Brain pericyte (primary cell): ENCODE measurements around the gene PCYT2.
"Not testable (repeated sequence)": the region's sequence is repeated elsewhere in the genome, so short reads cannot be mapped to it uniquely, and the experiment has no call there.

Experiments
- DNase-seq: peaks from one replicate; pipeline ENCODE4 v3.0.0-alpha.2; 2012; ENCODE audit warnings: low read depth, low spot score

PCYT2 gene

DNA sequence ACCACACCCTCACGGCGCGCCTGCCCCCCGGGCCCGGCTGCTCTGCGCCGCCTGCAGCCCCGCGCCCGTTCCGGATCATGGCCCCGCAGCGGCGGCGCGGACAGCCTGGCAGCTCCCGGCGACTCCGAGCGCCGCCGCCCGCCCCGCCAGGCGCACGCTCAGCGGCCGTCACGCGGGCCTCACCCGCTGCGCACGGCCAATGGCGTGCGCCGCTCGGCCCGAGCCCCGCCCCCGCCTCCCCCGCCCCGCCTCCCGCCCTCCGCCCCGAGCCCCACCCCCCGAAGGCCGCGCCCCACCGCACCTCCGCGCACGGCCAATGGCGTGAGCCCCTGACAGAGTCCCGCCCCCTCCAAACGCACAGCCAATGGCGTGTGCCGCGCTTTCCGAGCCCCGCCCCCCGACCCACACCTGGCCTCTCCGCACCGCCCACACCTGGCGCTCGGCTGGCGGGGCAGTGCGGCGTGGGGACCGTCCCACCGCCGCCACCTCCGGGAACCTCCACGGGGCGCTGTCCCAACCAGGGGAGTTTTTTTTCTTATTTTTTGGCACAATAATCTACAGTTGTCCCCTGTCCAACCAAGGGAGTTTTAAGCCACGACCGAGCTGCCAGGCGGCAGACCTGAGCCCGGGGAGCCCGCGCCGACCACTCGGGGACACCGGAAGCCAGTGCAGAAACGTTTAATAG, at the start of gene PCYT2:
TSS of gene PCYT2 (minus strand) at position 123 of the 685 bp plus-strand sequence. CDS start at position 79, 44 bp downstream.
- DNase-seq, result no peak

DNA sequence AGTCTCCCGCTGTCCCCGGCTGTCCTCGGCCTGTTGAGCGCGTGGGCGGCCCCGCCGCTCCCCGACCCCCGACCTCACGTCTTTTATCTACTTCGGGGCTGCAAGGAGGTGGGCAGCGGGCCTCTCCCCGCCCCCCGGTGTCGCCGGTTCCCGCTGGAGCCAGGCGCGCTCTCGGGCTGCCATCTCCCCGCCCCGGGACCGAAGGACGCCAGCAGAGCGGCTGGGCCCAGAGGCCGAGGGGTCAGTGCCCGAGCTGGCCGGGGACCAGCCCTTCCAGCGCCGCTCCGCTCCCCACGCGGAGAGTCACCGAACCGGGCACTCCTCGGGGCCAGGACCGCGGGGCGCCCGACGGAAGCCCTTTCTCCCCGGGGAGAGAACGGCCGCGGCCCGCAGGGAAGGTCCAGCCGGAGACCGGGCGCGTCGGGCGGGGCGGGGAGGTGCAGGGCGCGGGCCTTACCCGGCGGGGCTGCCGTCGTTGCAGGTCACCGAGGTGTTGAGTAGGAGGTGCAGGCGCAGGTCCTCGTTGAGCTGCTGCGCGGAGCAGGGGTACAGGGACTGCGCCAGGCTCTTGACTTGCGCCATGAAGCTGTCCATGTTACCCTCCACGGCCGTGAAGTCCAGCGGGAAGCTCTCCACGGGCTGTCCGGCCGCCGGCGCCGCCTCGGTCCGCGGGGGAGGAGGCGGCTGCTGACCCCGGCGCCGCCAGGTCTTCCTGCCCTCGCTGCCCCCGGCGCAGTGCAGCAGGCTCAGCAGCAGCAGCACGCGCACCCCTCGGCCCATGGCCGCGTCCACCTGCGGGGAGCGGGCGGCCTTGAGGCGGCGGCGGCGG, 49.1 kb upstream of the PCYT2 start:
- no peak for DNase-seq

DNA sequence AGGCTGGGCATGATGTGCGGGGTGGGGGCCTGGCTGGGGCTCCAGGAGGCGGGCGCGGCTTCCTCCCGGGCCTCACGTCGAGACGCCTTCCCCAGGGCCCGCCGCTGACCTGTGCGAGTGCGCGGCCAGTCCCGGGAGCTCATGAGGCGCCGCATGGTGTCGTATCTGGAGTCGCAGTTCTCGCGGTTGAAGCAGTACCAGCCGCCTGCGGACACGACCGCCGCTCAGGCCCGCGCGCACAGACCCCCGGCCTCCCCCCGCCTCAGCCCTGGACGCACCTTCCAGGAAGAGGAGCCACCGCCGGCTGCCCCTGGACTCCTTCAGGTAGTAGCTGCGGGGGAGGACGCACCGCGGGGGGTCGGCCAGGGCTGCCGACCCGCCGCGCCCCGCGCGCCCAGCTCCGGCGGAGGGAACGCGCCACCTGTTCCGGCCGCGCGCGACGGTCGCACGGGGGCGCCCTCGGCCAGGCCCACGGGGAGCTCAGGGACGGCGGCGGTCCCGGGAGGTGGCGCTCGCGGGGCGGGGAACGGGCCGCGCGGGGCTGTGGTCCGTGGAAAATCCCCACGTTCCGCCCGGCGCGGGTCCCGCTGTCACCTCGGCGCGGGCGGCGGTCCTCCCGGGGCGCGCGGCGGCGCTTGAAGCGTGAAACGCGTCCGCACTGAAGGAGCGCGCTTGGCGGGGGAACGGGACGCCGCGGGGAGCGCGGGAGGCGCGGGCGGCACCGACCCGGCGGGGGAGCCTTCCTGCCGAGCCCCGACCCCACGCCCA, 48.3 kb upstream of the PCYT2 start:
- DNase-seq, result no peak

DNA sequence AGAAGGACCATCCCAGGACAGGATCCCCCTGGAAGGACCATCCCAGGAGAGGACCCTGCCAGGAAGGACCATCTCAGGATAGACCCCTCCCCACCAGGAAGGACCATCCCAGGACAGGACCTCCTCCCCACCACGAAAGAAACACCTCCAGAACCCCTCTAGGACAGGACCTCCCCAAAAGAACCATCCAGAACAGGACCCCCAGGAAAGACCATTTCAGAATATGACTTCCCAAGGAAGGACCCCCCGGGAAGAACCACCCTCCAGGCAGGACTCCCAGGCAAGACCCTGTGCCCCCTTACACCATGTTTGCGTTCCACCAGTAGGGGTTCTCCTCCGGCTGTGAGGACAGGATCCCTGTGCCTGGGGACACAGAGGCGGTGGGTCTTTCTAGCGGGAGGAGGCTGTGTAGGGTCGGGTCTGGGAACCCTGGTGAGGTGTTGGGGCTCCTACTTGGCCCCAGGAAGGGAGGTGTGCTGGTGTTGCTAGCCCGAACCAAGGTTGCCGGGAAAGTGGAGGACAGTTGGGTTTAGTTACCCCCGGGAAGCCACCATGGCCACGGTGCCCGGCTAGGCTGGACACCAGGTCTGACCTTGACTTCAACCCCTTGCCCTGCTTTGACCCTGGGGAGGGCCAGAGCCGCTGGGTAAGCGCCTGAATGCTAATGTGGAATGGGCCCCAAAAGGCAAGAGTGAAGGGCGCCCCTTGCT, 47.6 kb upstream of the PCYT2 start:
- no peak for DNase-seq

DNA sequence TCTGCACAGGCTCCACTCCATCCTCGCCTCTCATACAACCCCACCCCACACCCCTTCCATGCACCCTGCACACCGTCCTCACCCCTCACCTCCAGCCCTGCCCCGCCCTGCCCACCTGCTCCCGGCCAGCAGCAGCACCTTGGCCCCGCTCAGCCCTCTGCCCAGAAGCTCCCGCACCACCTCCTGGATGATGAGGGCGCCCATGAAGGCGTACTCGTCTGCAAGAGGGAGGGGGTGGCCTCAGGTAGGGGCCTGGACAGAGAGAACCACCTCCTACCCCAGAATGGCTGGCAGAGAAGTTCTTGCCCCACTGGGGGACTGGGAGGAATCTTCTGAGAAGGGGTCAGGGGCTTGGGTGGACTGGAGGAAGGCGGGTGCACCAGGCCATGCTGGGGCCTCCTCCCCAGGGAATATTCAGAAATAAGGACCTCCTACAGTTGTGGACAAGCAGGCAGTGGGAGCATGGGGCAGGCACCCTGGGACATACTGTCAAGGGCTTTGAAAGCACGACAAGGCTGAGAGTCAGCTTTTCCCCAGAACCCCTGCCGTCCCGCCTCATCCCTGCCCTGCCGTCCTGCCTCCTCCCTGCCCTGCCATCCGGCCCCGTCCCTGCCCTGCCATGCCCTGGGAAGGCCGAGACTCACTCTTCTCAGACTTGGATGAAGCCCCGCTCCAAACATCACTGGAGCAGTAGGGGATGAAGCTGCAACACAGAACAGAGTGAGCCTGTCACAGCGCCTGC, 46.7 kb upstream of the PCYT2 start:
- no peak for DNase-seq

DNA sequence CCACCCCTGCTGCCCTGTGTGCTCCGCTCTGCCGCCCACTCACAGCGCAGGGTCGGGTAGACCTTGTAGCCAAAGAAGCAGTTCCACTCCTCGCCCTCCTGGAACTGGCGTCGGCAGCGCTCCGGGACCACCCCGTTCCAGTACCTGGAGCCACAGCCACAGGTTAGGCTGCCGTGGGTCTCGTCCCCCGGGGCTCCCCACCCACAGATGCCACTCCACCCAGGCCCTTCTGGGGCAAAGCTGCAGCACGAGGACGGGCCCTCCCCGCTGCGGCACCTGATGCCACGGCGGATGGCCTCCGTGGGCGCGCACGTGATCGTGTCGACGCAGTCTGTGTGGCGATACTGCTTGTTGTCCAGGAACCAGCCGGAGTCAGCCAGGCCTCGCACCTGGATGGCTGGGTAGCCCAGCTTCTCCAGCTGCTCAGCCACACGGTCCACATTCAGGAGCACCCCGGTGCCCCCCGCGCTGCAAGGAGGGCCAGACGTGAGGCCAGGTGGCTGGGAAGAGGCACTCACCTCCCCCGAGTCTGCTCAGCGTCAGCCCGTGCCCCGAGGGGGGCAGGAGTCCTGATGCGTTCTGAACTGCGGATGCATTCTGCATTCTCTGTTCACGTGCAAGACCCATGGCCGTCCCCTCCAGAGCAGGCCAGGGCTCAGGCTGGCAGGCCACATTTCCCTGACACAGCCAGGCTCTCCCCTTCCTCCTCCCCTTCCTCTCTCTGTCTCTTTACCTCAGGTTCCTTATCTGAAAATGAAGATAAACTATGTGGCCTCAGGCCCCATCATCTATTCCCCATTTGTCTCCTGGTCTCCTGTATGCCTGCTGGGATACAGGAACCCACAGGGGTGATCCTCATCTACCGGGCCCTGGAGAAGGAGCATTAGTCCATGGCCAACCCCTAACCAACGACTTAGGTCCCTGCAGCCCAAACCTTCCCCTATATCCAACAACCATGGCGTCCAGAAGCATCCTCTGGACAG, 45.7 kb upstream of the PCYT2 start:
- no peak for DNase-seq

DNA sequence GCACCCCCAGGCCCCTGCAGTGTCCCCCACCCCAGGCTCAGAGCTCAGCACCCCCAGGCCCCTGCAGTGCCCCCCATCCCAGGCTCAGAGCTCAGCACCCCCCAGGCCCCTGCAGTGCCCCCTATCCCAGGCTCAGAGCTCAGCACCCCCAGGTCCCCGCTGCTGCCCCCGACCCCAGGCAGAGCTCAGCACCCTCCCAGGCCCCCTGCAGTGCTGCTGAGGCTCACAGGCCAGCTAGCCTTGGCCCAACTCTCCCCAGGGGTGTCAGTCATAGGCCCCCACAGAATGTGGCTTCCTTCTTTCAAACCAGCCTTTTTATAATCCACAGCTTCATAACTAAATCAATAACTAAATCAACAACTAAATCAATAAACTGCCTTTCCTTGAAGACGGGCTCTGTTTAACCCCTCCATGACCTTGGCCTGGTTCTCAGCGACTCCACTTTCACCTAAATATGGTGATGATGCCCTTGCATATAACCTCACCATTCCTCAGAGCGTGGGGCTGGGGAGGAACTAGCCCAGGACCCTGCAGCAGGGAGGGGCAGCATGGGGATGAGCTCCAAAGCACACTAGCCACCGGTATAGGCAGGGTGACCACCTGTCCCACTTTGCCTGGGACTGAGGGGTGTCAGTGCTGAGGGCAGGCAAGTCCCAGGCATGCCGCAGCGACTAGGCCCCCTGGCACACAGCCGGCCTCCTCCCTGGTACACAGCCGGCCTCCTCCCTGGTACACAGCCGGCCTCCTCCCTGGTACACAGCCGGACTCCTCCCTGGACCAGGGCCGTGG, 44.8 kb upstream of the PCYT2 start:
- no peak for DNase-seq

DNA sequence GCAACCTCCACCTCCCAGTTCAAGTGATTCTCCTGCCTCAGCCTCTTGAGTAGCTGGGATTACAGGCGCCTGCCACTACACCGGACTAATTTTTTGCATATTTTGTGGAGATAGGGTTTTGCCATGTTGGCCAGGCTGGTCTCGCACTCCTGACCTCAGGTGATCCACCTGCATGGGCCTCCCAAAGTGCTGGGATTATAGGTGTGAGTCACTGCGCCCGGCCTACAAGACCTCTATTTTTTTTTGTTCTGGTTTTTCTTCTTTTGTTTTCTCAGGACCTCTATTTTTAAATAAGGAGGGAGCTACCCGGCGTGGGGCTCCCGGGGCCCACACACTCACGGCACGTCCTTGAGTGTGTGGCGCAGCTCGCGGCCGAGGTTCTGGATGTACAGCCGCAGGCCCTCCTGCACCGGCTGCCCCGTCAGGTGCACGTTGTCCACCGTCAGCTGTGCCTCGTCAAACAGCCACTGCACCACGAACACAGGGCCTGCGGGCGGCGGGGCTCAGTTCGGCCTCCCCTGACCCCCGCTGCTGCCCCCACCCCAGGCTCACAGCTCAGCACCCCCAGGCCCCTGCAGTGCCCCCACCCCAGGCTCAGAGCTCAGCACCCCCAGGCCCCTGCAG, 44.0 kb upstream of the PCYT2 start:
- no peak for DNase-seq

DNA sequence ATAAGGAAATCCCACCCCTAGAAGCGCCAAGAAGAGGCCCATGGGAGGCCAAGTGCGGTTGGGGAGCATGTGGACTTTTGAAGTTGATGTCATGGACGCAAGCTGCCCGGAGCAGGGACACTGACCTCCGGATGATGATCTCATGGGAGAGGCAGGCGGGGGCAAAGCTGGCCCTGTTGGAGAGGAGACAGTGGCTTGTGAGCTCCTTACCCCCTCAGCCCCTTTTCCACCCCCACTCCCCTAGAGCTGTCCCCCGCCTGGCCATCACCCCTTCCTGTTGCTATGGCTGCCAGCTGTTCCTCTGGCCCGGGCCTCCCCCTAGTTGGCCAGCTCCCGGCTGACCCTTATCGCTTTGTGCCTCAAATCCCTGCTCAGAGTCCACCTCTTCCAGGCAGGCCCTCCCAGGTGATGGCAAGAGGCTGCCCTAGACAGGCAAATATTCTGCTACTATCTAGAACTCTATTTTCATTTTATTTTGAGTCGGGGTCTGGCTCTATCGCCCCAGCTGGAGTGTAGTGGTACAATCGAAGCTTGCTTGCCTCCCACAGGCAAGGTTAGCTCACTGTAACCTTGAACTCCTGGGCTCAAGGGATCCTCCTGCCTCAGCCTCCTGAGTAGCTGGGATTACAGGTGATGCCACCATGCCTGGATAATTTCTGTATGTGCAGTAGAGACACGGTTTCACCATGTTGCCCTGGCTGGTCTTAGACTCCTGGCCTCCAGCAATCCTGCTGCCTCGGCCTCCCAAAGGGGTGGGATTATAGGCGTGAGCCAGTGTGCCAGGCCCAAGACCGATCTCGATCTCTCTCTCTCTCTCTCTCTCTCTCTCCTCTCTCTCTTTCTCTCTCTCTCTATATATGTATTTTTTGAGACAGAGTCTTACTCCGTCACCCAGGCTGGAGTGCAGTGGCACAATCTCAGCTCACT, 43.2 kb upstream of the PCYT2 start:
- no peak for DNase-seq

DNA sequence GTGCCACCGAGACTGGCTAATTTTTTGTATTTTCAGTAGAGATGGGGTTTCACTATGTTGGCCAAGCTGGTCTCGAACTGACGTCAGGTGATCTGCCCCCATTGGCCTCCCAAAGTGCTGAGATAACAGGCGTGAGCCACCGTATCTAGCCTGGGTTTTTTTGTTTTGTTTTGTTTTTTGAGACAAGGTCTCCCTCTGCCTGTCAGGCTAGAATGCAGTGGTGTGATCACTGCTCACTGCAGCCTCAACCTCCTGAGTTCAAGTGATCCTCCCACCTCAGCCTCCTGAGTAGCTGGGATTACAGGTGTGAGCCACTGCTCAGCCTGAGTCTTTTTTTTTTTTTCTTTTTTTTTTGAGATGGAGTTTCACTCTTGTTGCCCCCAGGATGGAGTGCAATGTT, 42.2 kb upstream of the PCYT2 start:
- DNase-seq, result not testable (repeated sequence)

DNA sequence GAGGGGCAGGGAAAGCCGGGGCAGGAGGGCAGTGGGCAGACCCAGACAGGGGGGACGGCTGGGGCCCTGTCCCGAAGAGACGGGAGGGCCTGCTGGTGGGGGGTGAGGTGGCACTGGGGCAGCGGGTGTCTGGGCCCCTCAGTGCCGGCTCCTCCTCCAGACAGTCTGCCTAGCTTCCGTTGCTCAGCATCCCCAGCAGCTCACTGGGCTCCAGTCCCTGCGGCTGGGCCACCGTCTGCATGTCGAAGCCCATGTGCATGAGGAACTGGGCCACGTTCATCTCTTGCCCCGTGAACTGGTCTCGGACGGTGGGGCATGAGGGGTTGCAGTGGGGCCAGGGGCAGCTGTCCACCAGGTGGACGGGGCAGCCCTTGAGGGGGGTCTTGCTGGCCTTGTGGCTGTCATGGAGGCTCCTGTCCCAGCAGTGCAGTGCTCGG, 41.6 kb upstream of the PCYT2 start:
- no peak for DNase-seq

DNA sequence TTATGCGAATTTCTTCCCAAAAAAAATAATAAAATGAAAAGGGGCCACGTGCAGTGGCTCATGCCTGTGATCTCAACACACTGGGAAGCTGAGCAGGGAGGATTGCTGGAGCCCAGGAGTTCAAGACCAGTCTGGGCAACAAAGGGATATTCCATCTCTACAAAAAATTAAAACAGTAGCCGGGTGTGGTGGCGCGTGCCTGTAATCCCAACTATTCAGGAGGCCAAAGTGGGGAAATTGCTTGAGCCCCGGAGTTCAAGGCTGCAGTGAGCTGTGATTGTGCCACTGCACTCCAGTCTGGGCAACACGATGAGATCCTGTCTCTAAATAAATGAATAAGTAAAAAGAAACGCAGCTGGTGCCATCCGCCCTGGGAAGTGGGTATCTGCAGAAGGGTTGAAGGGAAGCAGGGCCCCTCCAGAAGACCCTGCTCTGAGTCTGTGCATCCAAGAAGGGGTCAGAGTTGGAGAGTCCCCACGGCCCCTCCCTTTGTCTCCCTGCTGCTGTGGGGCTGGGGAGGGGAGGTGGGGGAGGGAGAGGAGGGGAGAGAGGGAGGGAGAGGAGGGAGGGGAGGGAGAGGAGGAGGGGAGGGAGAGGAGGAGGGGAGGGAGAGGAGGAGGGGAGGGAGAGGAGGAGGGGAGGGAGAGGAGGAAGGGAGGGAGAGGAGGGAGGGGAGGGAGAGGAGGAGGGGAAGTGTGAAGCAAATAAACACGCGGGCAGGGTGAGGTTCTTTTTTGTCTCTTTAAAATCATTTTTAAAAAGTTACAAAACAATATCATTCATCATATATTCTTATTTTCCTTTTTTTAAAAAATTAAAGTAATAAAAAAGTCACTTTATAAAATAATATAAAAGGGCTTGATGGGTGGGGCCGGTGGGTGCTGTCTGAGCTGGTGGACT, 40.8 kb upstream of the PCYT2 start:
- DNase-seq, result no peak

DNA sequence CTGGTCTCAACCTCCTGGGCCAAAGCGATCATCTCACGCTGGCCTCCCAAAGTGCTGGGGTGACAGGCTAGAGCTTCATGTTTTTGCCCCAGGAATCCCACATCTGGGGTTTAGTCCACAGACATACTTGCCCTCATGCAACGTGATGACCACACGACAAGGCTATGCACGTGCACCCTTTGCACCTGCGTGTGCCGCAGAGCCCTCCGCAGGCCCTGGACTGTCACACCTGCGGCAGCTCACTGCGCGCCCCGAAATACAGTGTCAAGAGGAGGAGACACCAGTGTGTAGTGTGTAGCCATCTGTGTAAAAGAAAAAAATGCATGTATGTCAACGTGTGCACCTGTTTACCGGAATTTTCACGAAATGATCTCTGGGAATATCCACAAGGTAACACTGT, 39.3 kb upstream of the PCYT2 start:
- no peak for DNase-seq

DNA sequence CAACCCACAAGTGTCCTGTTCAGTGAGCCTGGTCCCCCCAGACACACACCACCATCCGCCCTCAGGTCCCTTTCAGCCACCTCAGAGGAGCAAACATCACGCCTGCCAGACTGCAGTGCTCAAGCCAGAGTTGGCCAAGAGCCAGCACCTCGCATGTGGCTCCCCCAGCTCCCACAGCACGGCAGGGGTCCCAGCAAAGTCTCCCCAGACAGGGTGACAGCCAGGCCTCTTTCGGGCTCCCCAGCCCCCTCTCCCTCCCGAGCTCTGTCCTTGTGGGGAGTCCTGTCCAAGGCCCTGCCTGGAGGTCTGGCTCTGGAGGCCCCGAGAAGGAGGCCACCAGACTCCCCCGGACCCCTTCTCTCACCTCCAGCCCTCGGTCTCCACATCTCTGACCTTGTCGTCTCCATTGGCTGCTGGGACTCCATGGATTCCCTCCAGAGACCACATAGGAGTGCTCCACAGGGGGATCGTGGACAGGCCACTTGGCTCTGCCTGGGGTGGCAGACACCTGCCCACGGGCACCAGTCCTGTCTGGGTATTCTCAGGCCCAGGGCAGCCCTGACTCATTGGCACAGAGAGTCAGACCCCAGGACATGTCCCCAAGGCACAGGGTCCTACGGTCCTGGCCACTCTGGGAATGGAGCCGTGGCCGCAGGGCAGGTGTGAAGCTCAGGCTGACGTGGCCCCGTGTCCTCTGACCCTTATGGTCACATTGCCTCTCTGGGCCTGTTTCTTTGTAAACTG, 37.6 kb upstream of the PCYT2 start:
- no peak for DNase-seq

DNA sequence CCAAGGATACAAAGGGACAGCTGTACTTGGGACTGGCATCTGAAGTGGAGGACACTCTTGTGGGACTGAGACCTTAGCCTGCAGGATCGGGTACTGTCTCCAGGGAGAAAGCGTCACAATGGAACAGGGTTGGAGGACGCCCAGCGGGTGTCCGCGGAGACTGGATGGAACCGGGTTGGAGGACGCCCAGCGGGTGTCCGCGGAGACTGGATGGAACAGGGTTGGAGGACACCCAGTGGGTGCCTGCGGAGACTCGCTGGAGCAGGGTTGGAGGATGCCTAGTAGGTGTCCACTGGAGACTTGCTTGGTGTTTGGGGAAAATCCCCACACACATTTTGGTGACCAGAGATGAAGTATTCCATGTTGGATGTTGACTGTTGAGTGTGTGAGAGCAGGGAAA, 36.0 kb upstream of the PCYT2 start, which contains the start of gene MYADML2:
TSS of gene MYADML2 (minus strand) at position 45 of the 400 bp plus-strand sequence. CDS start 5,492 bp downstream, outside the sequence.
- no peak for DNase-seq
